ENCODE data around the gene EFNB3. TPM values are rescaled to one million over a fixed set of nuclear protein-coding genes. Genes with fewer than 3 reads are reported as not detected.

The EFNB3 gene
- polyA plus RNA-seq, 2 of the 4 experiments (the other 2 are of a cell fraction) = 1.7 to 1.9 TPM

DNA sequence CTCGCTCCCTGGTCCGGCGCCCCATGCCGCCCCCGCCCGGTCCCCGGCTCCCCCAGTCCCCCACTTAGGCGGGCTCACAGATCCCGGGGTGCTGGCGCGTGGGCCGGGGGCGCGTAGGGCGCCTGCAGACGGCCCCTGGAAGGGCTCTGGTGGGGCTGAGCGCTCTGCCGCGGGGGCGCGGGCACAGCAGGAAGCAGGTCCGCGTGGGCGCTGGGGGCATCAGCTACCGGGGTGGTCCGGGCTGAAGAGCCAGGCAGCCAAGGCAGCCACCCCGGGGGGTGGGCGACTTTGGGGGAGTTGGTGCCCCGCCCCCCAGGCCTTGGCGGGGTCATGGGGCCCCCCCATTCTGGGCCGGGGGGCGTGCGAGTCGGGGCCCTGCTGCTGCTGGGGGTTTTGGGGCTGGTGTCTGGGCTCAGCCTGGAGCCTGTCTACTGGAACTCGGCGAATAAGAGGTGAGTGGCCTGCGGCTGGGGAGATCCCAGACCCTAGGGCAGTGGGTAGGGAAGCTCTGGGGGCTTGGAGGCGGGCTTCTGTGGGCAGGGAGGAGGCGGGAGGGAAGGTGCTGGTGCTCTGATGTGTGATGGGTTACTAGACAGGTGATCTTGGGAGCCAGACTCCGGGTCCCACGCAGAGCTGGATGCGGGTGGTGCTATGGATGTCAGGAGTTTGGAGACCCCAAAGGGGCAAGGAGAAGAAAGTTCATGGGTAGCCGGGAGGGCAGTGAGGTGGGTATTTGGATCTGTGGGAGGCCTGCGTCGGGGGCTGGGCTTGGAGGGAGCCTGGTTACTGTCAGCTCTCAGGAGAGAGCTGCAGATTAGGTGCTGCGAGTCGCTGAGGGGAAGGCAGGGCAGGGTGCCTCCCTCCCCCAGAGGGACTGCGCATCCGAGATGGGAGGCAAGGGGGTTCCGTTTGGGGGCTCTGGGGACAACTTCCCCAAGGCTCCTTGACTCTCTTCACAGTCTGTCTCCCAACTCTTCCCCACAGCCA lies 560 bp downstream of the EFNB3 start:
- Histone ChIP-seq H3K4me1 (peaks cover 13% of the 10 kb centered on the region; the same call in 2 of the 3 replicates), H3K4me2 (peak overlapping the region; percentile 93), H3K27ac (peak overlapping the region; percentile 40 to 87; a peak in 5 of 6 replicates), H3K4me3 (peak overlapping the region; percentile 44), H3K9me3 (no peaks in the 10 kb centered on the region)
- CTCF ChIA-PET = interaction anchor here (1.0 to 11.1 kb wide), 9 partner anchors 10 to 369 kb away, joined by 3 to 103 read pairs (median 4); partner anchors contain the start of genes DNAH2, TP53 and WRAP53
- POLR2A ChIA-PET = interaction anchor here (1.1 to 3.5 kb wide), 3 partner anchors 11 to 19 kb away, joined by 3 to 15 read pairs (median 11); partner anchors contain the start of genes DNAH2 and TP53
- no peak for TF ChIP-seq ZC3H11A (IDR thresholded peaks at IDR 0.05)
- TF ChIP-seq, protein P1, sequence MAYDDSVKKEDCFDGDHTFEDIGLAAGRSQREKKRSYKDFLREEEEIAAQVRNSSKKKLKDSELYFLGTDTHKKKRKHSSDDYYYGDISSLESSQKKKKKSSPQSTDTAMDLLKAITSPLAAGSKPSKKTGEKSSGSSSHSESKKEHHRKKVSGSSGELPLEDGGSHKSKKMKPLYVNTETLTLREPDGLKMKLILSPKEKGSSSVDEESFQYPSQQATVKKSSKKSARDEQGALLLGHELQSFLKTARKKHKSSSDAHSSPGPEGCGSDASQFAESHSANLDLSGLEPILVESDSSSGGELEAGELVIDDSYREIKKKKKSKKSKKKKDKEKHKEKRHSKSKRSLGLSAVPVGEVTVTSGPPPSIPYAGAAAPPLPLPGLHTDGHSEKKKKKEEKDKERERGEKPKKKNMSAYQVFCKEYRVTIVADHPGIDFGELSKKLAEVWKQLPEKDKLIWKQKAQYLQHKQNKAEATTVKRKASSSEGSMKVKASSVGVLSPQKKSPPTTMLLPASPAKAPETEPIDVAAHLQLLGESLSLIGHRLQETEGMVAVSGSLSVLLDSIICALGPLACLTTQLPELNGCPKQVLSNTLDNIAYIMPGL (CRISPR knock-in tag; IDR thresholded peaks at IDR 0.05; ENCODE audit: borderline replicate concordance) = no peak
- no peak for TF ChIP-seq NPAS2 (CRISPR knock-in tag; IDR thresholded peaks at IDR 0.05; ENCODE audit: borderline replicate concordance)
- no peak for TF ChIP-seq CBX8 (IDR thresholded peaks at IDR 0.05)
- TF ChIP-seq TFCP2L1 (CRISPR knock-in tag; IDR thresholded peaks at IDR 0.05) = no peak
- TF ChIP-seq EHF (CRISPR knock-in tag; IDR thresholded peaks at IDR 0.05) = no peak
- TF ChIP-seq MAFK (IDR thresholded peaks at IDR 0.05; ENCODE audit: partially characterized antibody) = no peak
- no peak for TF ChIP-seq CHD2 (IDR thresholded peaks at IDR 0.05; ENCODE audit: low read length, partially characterized antibody)
- TF ChIP-seq, protein P2, sequence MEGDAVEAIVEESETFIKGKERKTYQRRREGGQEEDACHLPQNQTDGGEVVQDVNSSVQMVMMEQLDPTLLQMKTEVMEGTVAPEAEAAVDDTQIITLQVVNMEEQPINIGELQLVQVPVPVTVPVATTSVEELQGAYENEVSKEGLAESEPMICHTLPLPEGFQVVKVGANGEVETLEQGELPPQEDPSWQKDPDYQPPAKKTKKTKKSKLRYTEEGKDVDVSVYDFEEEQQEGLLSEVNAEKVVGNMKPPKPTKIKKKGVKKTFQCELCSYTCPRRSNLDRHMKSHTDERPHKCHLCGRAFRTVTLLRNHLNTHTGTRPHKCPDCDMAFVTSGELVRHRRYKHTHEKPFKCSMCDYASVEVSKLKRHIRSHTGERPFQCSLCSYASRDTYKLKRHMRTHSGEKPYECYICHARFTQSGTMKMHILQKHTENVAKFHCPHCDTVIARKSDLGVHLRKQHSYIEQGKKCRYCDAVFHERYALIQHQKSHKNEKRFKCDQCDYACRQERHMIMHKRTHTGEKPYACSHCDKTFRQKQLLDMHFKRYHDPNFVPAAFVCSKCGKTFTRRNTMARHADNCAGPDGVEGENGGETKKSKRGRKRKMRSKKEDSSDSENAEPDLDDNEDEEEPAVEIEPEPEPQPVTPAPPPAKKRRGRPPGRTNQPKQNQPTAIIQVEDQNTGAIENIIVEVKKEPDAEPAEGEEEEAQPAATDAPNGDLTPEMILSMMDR (IDR thresholded peaks at IDR 0.05) = no peak
- TF ChIP-seq FOSL2 (IDR thresholded peaks at IDR 0.05) = no peak
- no peak for TF ChIP-seq FOSL2 (CRISPR knock-in tag; IDR thresholded peaks at IDR 0.05)
- no peak for TF ChIP-seq ZFP36 (IDR thresholded peaks at IDR 0.05; ENCODE audit: borderline replicate concordance, partially characterized antibody)
- TF ChIP-seq HOXA7 (CRISPR knock-in tag; IDR thresholded peaks at IDR 0.05) = no peak
- TF ChIP-seq, protein P3, sequence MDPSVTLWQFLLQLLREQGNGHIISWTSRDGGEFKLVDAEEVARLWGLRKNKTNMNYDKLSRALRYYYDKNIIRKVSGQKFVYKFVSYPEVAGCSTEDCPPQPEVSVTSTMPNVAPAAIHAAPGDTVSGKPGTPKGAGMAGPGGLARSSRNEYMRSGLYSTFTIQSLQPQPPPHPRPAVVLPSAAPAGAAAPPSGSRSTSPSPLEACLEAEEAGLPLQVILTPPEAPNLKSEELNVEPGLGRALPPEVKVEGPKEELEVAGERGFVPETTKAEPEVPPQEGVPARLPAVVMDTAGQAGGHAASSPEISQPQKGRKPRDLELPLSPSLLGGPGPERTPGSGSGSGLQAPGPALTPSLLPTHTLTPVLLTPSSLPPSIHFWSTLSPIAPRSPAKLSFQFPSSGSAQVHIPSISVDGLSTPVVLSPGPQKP (IDR thresholded peaks at IDR 0.05; ENCODE audit: low read depth, low read length) = no peak
- TF ChIP-seq, protein P4, sequence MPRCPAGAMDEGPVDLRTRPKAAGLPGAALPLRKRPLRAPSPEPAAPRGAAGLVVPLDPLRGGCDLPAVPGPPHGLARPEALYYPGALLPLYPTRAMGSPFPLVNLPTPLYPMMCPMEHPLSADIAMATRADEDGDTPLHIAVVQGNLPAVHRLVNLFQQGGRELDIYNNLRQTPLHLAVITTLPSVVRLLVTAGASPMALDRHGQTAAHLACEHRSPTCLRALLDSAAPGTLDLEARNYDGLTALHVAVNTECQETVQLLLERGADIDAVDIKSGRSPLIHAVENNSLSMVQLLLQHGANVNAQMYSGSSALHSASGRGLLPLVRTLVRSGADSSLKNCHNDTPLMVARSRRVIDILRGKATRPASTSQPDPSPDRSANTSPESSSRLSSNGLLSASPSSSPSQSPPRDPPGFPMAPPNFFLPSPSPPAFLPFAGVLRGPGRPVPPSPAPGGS (IDR thresholded peaks at IDR 0.05) = no peak
- TF ChIP-seq TP53 (CRISPR knock-in tag; IDR thresholded peaks at IDR 0.05) = no peak
- TF ChIP-seq NFE2L2 (conservative IDR thresholded peaks at IDR 0.05; ENCODE audit: low read length) = no peak
- no peak for TF ChIP-seq POLR2AphosphoS2 (conservative IDR thresholded peaks at IDR 0.05; ENCODE audit: low read length)
- no peak for TF ChIP-seq RNF2 (IDR thresholded peaks at IDR 0.05; ENCODE audit: borderline replicate concordance, low read depth)
- no peak for TF ChIP-seq KDM5A (IDR thresholded peaks at IDR 0.05)
- TF ChIP-seq, protein P5, sequence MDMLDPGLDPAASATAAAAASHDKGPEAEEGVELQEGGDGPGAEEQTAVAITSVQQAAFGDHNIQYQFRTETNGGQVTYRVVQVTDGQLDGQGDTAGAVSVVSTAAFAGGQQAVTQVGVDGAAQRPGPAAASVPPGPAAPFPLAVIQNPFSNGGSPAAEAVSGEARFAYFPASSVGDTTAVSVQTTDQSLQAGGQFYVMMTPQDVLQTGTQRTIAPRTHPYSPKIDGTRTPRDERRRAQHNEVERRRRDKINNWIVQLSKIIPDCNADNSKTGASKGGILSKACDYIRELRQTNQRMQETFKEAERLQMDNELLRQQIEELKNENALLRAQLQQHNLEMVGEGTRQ (IDR thresholded peaks at IDR 0.05) = no peak
- DNase-seq (ENCODE audit: low read depth in 1 of 2, low spot score in 1 of 2) = no peak
- FAIRE-seq = no peak
- peak; percentile 1 to 15; a peak in 4 of 6 replicates for ATAC-seq
- WGBS (ENCODE audit: missing lambda C conversion rate) = 47% methylated on average over 26 of the region's 50 CpGs
